IPS DF 6.9 (cell line): Measurements from ENCODE around the gene TAF6.
"Not testable (repeated sequence)": the region's sequence is repeated elsewhere in the genome, so short reads cannot be mapped to it uniquely, and the experiment has no call there.

Experiments
- DNase-seq: peaks from one replicate; pipeline ENCODE4 v3.0.0-alpha.2; 2013; ENCODE audit warnings: low read depth, low spot score
- H3K27ac ChIP-seq: one replicate; pipeline ENCODE4 v1.5.1; 2013; ENCODE audit warnings: low read length, control low read depth
- H3K27me3 ChIP-seq: 2 replicates; pipeline ENCODE4 v1.6.1; 2013; ENCODE audit warnings: mild to moderate bottlenecking, low read length; ENCODE audit not compliant: control insufficient read depth, insufficient read depth
- H3K36me3 ChIP-seq: 2 replicates; pipeline ENCODE4 v1.6.1; 2013; ENCODE audit warnings: low read length; ENCODE audit not compliant: control insufficient read depth, insufficient read depth
- H3K4me1 ChIP-seq: 2 replicates; pipeline ENCODE4 v1.6.1; 2013; ENCODE audit warnings: low read length; ENCODE audit not compliant: control insufficient read depth, insufficient read depth
- H3K4me3 ChIP-seq: 2 replicates; pipeline ENCODE4 v1.5.1; 2013; ENCODE audit warnings: mild to moderate bottlenecking, low read length
- H3K9me3 ChIP-seq: 2 replicates; pipeline ENCODE4 v1.6.1; 2013; ENCODE audit warnings: low read length, inconsistent platforms; ENCODE audit not compliant: control insufficient read depth, insufficient read depth
- whole genome bisulfite sequencing: extraction: QIAGEN DNeasy Blood & Tissue Kit; methylation state at CpG from one replicate; pipeline ENCODE4 v1.1.7; 2013; ENCODE audit warnings: mixed read lengths, missing lambda C conversion rate; ENCODE audit not compliant: insufficient read length, insufficient coverage; 5-methylcytosine and 5-hydroxymethylcytosine counted together

Gene TAF6

GRCh38 chr7:100148559-100149328 lies 29.6 kb upstream of the TAF6 start, which contains the start of gene LAMTOR4:
TSS of gene LAMTOR4 (plus strand) at chr7:100148918. CDS start at chr7:100148973, 55 bp downstream.
- H3K9me3 ChIP-seq = no peaks in the 10 kb centered on the region
- no peaks in the 10 kb centered on the region for H3K27me3 ChIP-seq
- no peaks in the 10 kb centered on the region for H3K4me1 ChIP-seq
- H3K27ac ChIP-seq = no peak within 1 kb of the TSS
- no CpG with 5 or more reads among the region's 46 CpGs for WGBS
- peak within 1 kb of the TSS; percentile 96 for H3K4me3 ChIP-seq
- DNase-seq = peak; percentile 98
- H3K36me3 ChIP-seq = 0 out of 2 replicates have a peak, but pooled peaks cover 3% of the 10 kb centered on the region

GRCh38 chr7:100148225-100148558 lies 29.0 kb upstream of the TAF6 start:
- Histone ChIP-seq H3K4me1 (no peaks in the 10 kb centered on the region), H3K4me3 (peak overlapping the region; percentile 6; the same call in 1 of the 2 replicates), H3K27ac (no peak overlapping the region), H3K36me3 (0 out of 2 replicates have a peak, but pooled peaks cover under 1% of the 10 kb centered on the region), H3K9me3 (no peaks in the 10 kb centered on the region), H3K27me3 (no peaks in the 10 kb centered on the region)
- no peak for DNase-seq
- no CpG with 5 or more reads among the region's 14 CpGs for WGBS

- no peak for DNase-seq
Measured at GRCh38 chr7:100147278-100147677, 28.1 kb upstream of the TAF6 start.

GRCh38 chr7:100146350-100146749 lies 27.2 kb upstream of the TAF6 start:
- no CpG with 5 or more reads among the region's 4 CpGs for WGBS
- not testable (repeated sequence) for H3K36me3 ChIP-seq, DNase-seq, H3K27me3 ChIP-seq, H3K27ac ChIP-seq, H3K4me1 ChIP-seq, H3K4me3 ChIP-seq, H3K9me3 ChIP-seq

More at GRCh38 chr7:100147278-100147677, 28.1 kb upstream of the TAF6 start:
- Histone ChIP-seq H3K9me3 (no peaks in the 10 kb centered on the region), H3K4me1 (no peaks in the 10 kb centered on the region), H3K36me3 (no peaks in the 10 kb centered on the region), H3K4me3 (no peak overlapping the region), H3K27me3 (no peaks in the 10 kb centered on the region), H3K27ac (no peak overlapping the region)
- no CpG with 5 or more reads among the region's 2 CpGs for WGBS

GRCh38 chr7:100142461-100142860 lies 23.3 kb upstream of the TAF6 start:
- H3K4me1 ChIP-seq = no peaks in the 10 kb centered on the region
- H3K9me3 ChIP-seq = no peaks in the 10 kb centered on the region
- no peak overlapping the region for H3K27ac ChIP-seq
- no peaks in the 10 kb centered on the region for H3K36me3 ChIP-seq
- no CpG with 5 or more reads among the region's 3 CpGs for WGBS
- no peak overlapping the region for H3K4me3 ChIP-seq
- no peaks in the 10 kb centered on the region for H3K27me3 ChIP-seq
- no peak for DNase-seq

- WGBS = no CpG with 5 or more reads among the region's 3 CpGs
- H3K9me3 ChIP-seq = no peaks in the 10 kb centered on the region
- no peak overlapping the region for H3K4me3 ChIP-seq
- H3K27me3 ChIP-seq = no peaks in the 10 kb centered on the region
- no peak overlapping the region for H3K27ac ChIP-seq
- no peak for DNase-seq
- no peaks in the 10 kb centered on the region for H3K4me1 ChIP-seq
- H3K36me3 ChIP-seq = no peaks in the 10 kb centered on the region
Measured at GRCh38 chr7:100141555-100141949, 22.4 kb upstream of the TAF6 start.

GRCh38 chr7:100137851-100138760 lies 18.9 kb upstream of the TAF6 start:
- Histone ChIP-seq H3K9me3 (no peaks in the 10 kb centered on the region), H3K4me3 (no peak overlapping the region), H3K36me3 (no peaks in the 10 kb centered on the region), H3K27ac (no peak overlapping the region), H3K4me1 (no peaks in the 10 kb centered on the region), H3K27me3 (no peaks in the 10 kb centered on the region)
- DNase-seq = no peak
- no CpG with 5 or more reads among the region's 13 CpGs for WGBS

GRCh38 chr7:100132697-100133151 lies 13.6 kb upstream of the TAF6 start:
- no peak for DNase-seq
- no peak overlapping the region for H3K4me3 ChIP-seq
- no peaks in the 10 kb centered on the region for H3K4me1 ChIP-seq
- WGBS = no CpG with 5 or more reads among the region's 3 CpGs
- no peaks in the 10 kb centered on the region for H3K36me3 ChIP-seq
- no peaks in the 10 kb centered on the region for H3K27me3 ChIP-seq
- H3K9me3 ChIP-seq = no peaks in the 10 kb centered on the region
- H3K27ac ChIP-seq = no peak overlapping the region

- no peaks in the 10 kb centered on the region for H3K9me3 ChIP-seq
- H3K27ac ChIP-seq = no peak overlapping the region
- no peak for DNase-seq
- H3K27me3 ChIP-seq = no peaks in the 10 kb centered on the region
- WGBS = no CpG with 5 or more reads among the region's 7 CpGs
- H3K4me3 ChIP-seq = no peak overlapping the region
- H3K4me1 ChIP-seq = no peaks in the 10 kb centered on the region
- no peaks in the 10 kb centered on the region for H3K36me3 ChIP-seq
Measured at GRCh38 chr7:100132126-100132525, 13.0 kb upstream of the TAF6 start.

GRCh38 chr7:100130608-100131453 lies 11.7 kb upstream of the TAF6 start:
- Histone ChIP-seq H3K27ac (no peak overlapping the region), H3K4me3 (no peak overlapping the region), H3K9me3 (no peaks in the 10 kb centered on the region), H3K27me3 (no peaks in the 10 kb centered on the region), H3K36me3 (no peaks in the 10 kb centered on the region), H3K4me1 (no peaks in the 10 kb centered on the region)
- DNase-seq = peak; percentile 55
- no CpG with 5 or more reads among the region's 24 CpGs for WGBS
